ENCODE data around the gene ZNF121.

Gene ZNF121

DNA sequence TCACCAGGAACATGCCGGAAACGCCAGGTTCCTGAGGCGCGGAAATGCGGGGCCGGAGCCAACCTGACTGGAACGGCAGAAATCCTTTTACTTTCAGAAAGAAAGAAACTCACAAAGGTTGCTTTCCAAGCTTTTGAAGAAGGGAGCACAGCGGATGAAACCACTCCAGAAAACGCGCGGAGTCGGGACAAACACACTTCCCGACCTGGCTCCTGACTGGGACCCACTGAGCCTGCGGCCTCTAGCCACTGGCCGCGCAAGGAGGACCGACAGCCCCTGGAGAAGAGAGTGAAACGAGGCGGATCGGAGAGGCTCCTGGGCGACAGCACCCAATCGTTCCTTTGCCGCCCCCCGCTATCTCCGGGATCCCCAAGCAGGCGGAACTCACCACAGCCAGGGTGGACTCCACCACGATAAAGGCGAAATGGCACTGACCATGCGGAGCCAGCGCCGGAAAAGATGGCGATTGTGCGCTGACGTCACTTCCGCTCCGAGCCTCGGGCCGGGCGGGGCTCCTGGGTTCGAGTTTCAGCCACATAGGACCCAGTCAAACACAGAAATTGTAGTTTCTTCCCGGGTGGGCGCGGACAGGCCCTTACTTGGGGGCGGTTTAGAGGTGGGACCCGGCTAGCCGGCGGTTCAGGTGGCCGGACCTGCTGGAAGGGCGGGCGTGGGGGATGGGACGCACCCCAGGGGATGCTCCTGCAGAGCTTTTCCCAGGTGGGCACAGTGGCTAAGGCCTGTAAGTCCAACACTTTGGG, at the start of gene ZNF121:
TSS of gene ZNF121 (minus strand) at position 432 of the 761 bp plus-strand sequence. CDS start 16,407 bp downstream, outside the sequence.
- peak; percentile 24 for DNase-seq (ENCODE audit: extremely low read depth, low read depth)
- TF ChIP-seq, protein P1, sequence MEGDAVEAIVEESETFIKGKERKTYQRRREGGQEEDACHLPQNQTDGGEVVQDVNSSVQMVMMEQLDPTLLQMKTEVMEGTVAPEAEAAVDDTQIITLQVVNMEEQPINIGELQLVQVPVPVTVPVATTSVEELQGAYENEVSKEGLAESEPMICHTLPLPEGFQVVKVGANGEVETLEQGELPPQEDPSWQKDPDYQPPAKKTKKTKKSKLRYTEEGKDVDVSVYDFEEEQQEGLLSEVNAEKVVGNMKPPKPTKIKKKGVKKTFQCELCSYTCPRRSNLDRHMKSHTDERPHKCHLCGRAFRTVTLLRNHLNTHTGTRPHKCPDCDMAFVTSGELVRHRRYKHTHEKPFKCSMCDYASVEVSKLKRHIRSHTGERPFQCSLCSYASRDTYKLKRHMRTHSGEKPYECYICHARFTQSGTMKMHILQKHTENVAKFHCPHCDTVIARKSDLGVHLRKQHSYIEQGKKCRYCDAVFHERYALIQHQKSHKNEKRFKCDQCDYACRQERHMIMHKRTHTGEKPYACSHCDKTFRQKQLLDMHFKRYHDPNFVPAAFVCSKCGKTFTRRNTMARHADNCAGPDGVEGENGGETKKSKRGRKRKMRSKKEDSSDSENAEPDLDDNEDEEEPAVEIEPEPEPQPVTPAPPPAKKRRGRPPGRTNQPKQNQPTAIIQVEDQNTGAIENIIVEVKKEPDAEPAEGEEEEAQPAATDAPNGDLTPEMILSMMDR (IDR thresholded peaks at IDR 0.05; ENCODE audit: low read depth, low read length) = no peak

DNA sequence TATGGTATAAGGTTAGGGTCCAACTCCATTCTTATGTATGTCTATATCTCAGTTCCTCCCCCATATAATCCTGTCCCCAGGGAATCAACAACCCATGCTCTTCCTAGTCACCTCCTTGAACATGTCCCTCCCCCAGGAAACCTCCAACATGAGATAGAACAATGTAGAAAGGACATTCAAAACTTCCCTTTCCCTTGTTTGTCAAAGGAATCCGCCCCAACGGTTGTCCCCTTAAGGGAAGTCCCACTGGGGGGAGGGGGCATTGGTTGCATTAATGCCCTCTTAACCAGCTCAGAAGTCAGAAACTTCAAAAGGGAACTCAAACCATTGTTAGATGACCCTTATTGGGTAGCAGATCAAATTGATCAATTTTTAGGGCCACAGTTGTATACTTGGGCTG, 43.6 kb upstream of the ZNF121 start:
- TF ChIP-seq, protein P1 (IDR thresholded peaks at IDR 0.05; ENCODE audit: low read depth, low read length) = no peak
- DNase-seq (ENCODE audit: extremely low read depth, low read depth) = no peak

DNA sequence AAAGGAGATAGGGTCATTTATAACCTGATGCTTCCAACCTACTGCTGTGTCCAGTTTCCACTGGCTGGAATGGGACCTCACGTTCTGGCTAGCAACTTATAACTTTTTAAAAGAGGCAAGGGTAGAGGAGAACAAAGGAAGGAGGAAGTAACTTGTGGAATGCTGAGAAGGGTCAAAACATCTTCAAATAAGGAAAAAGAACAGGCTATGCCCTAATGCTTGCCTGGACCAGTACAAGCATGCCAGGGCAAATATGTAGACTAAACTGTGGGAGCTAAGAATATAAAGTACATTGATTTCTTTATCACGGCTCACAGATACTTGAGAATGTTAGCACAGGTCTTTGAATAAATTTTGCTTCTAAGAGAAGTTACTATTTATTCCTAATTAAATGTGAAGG, 38.2 kb upstream of the ZNF121 start:
- TF ChIP-seq, protein P1 (IDR thresholded peaks at IDR 0.05; ENCODE audit: low read depth, low read length) = no peak
- DNase-seq (ENCODE audit: extremely low read depth, low read depth) = no peak

DNA sequence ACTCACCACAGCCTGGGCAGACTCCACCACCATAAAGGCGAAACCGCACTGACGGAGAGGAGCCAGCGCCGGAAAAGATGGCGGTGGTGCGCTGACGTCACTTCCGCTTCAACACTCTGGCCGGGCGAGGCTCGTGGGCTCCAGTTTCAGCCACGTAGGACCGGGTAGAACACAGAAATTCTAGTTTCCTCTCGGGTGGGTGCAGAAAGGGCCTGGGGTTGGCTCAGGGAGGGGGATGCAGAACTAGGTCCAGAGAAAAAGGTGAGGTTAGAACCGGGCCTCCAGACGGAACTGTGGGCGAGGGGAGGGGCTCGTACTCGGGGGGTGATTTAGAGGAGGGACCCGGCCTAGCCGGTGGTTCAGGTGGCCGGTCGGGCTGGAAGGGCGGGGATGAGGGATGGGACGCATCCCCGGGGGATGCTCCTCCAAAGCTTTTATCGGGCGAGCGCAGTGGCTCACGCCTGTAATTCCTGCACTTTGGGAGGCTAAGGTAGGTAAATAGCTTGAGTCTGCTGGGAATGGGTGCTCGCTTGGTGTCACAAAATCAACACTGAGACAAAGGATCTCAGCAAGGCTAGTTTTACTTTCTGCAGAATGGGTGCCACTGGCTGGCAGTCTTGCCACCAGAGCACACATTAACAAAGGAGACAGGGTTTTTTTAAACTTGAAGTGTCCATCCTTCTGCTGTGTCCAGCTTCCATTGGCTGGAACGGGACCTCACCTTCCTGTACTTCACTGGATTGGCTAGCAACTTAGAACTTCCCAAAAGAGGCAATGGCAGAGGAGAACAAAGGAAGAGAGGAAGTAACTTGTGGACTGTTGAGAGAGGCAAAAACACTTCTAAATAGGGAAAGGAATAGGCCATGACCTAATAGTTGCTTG, 37.1 kb upstream of the ZNF121 start, which contains the start of gene ZNF561:
TSS of gene ZNF561 (minus strand) at position 77 of the 882 bp plus-strand sequence. CDS start 1,776 bp downstream, outside the sequence.
- DNase-seq (ENCODE audit: extremely low read depth, low read depth) = peak; percentile 65
- TF ChIP-seq, protein P1 (IDR thresholded peaks at IDR 0.05; ENCODE audit: low read depth, low read length) = no peak

DNA sequence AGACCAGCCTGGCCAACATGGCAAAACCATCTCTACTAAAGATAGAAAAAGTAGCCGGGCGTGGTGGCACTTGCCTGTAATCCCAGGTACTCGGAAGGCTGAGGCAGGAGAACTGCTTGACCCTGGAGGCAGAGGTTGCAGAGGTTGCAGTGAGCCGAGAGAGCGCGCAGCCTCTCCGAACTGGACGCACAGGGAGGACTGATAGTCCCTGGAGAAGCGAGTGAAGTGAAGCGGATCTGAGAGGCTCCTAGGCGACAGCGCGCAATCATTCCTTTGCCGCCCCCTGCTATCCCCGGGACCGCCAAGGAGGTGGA, 36.5 kb upstream of the ZNF121 start:
- TF ChIP-seq, protein P1 (IDR thresholded peaks at IDR 0.05; ENCODE audit: low read depth, low read length) = no peak
- DNase-seq (ENCODE audit: extremely low read depth, low read depth) = no peak

DNA sequence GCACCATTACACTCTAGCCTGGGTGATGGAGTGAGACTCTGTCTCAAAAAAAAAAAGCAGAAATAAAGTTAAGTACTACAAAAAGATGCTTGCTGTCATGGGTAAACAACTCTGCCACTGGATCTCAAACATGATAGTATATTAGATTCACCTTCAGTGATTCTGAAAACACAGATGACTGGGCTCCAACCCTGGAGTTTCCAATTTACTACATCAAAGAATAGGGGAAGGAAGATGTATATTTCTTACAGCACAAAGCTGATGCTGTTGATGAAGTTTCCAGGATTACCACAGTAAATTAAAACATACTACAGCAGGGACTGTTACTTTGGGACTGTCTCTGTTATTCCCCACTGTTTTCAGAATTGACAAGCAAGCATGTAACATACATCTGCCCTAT, 31.5 kb upstream of the ZNF121 start:
- DNase-seq (ENCODE audit: extremely low read depth, low read depth) = no peak
- TF ChIP-seq, protein P1 (IDR thresholded peaks at IDR 0.05; ENCODE audit: low read depth, low read length) = no peak
